Measurements from ENCODE around the gene TMOD1. TPM values are rescaled to one million over a fixed set of nuclear protein-coding genes. Genes with fewer than 3 reads are reported as not detected.

TMOD1 gene
- total RNA-seq, 1 donor from 2014 or later, result 0.49 TPM

DNA sequence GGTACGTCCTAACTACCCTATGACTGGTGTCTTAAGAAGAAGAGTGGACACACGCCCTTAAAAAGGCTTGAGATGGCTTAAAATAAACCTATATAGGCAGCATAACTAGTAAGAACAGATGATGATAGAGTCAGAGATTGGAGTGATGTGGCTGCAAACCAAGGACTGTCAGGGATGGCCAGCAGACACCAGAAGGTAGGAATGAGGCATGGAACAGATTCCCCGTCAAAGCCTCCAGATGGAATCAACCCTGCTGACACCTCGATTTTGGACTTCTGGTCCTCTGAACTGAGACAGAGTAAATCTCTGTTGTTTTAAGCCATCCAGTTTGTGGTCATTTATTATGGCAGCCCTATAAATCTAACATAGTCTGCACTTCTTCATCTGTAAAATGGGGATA is 7.4 kb downstream of the TMOD1 start:
- TF ChIP-seq, protein P1, sequence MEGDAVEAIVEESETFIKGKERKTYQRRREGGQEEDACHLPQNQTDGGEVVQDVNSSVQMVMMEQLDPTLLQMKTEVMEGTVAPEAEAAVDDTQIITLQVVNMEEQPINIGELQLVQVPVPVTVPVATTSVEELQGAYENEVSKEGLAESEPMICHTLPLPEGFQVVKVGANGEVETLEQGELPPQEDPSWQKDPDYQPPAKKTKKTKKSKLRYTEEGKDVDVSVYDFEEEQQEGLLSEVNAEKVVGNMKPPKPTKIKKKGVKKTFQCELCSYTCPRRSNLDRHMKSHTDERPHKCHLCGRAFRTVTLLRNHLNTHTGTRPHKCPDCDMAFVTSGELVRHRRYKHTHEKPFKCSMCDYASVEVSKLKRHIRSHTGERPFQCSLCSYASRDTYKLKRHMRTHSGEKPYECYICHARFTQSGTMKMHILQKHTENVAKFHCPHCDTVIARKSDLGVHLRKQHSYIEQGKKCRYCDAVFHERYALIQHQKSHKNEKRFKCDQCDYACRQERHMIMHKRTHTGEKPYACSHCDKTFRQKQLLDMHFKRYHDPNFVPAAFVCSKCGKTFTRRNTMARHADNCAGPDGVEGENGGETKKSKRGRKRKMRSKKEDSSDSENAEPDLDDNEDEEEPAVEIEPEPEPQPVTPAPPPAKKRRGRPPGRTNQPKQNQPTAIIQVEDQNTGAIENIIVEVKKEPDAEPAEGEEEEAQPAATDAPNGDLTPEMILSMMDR (IDR thresholded peaks at IDR 0.05; ENCODE audit: unreplicated experiment), result no peak
- DNase-seq (ENCODE audit: low spot score in 2 of 2, unreplicated experiment in 2 of 2), result no peak
- H3K4me3 Mint-ChIP-seq, result no peak overlapping the region
- no peaks in the 10 kb centered on the region for H3K27me3 Mint-ChIP-seq (ENCODE audit: low read depth)
- no peaks in the 10 kb centered on the region for H3K36me3 Mint-ChIP-seq
- H3K4me1 Mint-ChIP-seq, result no peaks in the 10 kb centered on the region
- no peak overlapping the region for H3K27ac Mint-ChIP-seq
- H3K9me3 Mint-ChIP-seq, result no peaks in the 10 kb centered on the region

DNA sequence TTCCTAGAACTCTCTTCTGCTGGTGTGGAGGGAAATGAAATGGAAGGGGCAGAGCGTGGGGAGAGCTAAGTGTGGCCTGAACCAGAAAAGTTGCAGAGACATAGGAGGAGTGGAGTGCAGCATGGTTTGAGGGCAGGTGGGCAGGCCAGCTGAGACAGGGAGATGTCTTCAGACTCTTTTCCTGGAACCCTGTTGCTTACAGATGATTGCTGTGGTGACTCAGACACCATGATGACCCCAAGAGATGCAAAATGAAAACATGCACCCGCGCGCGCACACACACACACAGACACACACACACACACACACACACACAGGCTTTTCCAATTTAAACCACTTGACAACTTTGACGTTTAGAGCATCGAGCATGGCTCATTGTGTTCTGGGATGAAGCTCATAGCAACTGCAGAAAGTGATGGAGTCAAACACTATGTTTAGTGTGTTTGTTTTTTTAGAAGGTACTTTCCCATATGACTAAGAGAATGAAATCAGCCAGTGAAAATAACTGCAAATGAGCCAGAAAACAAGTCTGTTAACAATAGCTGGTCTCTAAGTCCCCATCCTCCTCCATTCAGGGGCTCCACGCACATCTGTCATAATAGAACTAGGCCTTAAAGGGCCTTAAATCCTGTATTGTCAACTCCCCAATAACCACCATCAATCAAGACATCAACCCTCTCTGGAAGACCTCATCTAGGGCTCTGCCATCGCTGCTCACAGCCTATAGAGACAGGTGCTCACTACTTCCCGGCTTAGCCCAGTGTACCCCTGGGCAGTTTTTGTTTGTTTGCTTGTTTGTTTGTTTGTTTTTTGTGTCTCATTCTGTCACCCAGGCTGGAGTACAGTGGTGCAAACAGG is 9.6 kb downstream of the TMOD1 start:
- no peak overlapping the region for H3K27ac Mint-ChIP-seq
- TF ChIP-seq, protein P1 (IDR thresholded peaks at IDR 0.05; ENCODE audit: unreplicated experiment), result no peak
- H3K4me1 Mint-ChIP-seq, result no peaks in the 10 kb centered on the region
- H3K36me3 Mint-ChIP-seq, result no peaks in the 10 kb centered on the region
- no peak overlapping the region for H3K4me3 Mint-ChIP-seq
- DNase-seq (ENCODE audit: low spot score in 2 of 2, unreplicated experiment in 2 of 2), result no peak
- peaks cover 6% of the 10 kb centered on the region for H3K27me3 Mint-ChIP-seq (ENCODE audit: low read depth)
- H3K9me3 Mint-ChIP-seq, result no peaks in the 10 kb centered on the region

DNA sequence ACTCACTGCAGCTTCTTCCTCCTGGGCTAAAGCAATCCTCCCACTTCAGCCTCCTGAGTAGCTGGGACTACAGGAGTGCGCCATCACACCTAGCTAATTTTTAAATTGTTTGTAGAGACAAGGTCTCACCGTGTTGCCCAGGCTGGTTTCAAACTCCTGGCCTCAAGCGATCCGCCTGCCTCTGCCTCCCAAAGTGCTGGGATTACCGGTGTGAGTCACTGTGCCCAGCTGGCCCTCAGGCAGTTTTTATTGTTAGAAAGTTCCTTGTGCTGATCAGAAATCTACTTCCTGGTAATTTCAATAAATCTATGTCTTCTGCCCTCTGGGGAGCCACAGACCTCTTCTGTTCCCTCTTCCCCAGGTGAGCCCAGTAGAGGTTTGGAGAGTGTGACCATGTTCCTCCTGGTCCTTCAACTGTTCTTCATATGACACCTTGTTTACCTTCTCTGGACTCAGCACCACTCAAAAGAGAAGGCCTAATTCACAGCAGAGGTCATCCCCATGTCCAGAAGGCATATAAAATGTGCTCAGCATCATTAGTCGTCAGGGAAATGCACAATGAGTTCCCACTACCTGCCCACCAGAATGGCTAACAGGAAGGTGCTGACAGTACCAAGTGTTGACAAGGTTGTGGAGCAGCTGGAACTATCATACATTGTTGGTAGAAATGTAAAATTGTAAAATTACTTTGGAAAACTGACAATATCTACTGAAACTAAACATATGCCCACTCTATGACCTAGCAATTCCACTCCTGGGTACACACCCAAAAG is 10.4 kb downstream of the TMOD1 start:
- DNase-seq (ENCODE audit: low spot score in 2 of 2, unreplicated experiment in 2 of 2), result no peak
- Mint-ChIP-seq H3K36me3 (no peaks in the 10 kb centered on the region), H3K4me1 (no peaks in the 10 kb centered on the region), H3K27ac (no peak overlapping the region), H3K4me3 (no peak overlapping the region), H3K27me3 (ENCODE audit: low read depth) (peaks cover 14% of the 10 kb centered on the region), H3K9me3 (no peaks in the 10 kb centered on the region)
- TF ChIP-seq, protein P1 (IDR thresholded peaks at IDR 0.05; ENCODE audit: unreplicated experiment), result no peak

DNA sequence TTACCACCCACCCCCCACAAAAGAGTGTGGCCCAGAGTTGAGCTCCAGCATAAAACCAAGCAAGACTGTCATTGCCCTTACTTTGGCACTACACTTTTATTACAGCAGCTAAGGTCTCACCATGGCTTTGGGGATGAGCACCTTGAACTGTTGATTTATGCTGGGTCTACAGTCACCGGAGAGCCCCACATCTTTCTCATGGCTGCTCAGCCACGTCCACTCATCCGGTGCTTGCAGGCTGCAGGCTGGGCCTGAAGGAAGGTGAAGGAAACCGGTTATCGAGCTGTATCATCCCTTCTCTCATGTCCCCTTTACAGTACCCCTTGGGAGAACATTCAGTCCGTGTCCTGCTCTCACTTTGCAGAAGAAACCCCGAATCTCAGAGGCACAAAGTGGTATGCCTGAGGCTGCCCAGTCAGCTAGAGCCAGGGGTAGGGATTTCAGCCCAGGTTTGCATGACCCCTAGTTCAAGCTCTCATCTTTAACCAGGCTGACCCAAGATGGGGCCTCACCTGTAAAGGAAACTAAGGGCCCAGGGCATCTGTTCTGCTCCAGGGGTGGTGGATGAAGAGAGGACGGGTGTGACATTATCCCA is 11.6 kb downstream of the TMOD1 start:
- Mint-ChIP-seq H3K9me3 (no peaks in the 10 kb centered on the region), H3K27me3 (ENCODE audit: low read depth) (peaks cover 20% of the 10 kb centered on the region), H3K4me1 (peaks cover 6% of the 10 kb centered on the region), H3K36me3 (no peaks in the 10 kb centered on the region), H3K4me3 (no peak overlapping the region), H3K27ac (no peak overlapping the region)
- DNase-seq (ENCODE audit: low spot score in 2 of 2, unreplicated experiment in 2 of 2), result no peak
- TF ChIP-seq, protein P1 (IDR thresholded peaks at IDR 0.05; ENCODE audit: unreplicated experiment), result no peak

DNA sequence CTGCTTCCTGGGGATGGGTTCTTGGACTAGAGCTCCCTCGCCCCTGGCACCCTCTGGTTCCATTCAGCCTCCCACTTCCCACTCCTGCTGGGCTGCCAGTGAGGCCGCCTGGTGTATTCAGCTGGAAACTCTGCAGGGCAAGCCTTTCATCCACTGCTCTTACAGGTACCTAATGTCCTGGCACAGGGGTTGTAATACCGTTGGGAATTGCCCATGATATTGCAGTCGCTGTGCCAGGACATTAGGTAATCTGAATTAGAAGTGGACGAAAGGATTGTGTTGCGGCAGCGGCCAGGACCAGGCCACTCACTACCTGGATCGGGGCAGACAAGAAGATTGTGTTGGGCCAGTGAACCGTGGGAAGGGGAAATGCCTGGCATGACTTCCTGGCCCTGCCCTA is 13.1 kb downstream of the TMOD1 start:
- TF ChIP-seq, protein P1 (IDR thresholded peaks at IDR 0.05; ENCODE audit: unreplicated experiment), result no peak
- Mint-ChIP-seq H3K4me3 (no peak overlapping the region), H3K36me3 (no peaks in the 10 kb centered on the region), H3K4me1 (peaks cover 21% of the 10 kb centered on the region), H3K27me3 (ENCODE audit: low read depth) (peaks cover 20% of the 10 kb centered on the region), H3K9me3 (no peaks in the 10 kb centered on the region), H3K27ac (no peak overlapping the region)
- DNase-seq (ENCODE audit: low spot score in 2 of 2, unreplicated experiment in 2 of 2), result no peak
